Gastroesophageal sphincter (tissue), 4 donors: ENCODE data around the gene GTF2F2. TPM values are rescaled to one million over a fixed set of nuclear protein-coding genes. Genes with fewer than 3 reads are reported as not detected.
"Not testable (repeated sequence)": the region's sequence is repeated elsewhere in the genome, so short reads cannot be mapped to it uniquely, and the experiment has no call there.

Experiments
- ATAC-seq: fragments of 150-250 bp; one replicate; pipeline ENCODE4 v1.9.1; 2016; ENCODE audit warnings: mild to moderate bottlenecking, moderate library complexity
- H3K27ac ChIP-seq, 4 donors: fragments of 200-600 bp; sonication (generic) in 3 of 4; 1 replicate in 3 of 4; 2 replicates in 1 of 4; pipeline ENCODE4 v1.5.1; 2016 to 2019
- H3K27me3 ChIP-seq: fragments of 200-600 bp; sonication (generic); one replicate; pipeline ENCODE4 v1.5.1; 2019
- H3K36me3 ChIP-seq, 2 donors: fragments of 200-600 bp; sonication (generic); one replicate each; pipeline ENCODE4 v1.5.1; 2019; ENCODE audit warnings: control low read depth in 1 of 2
- H3K4me1 ChIP-seq, 3 donors: fragments of 200-600 bp; sonication (generic); 1 replicate in 2 of 3; 2 replicates in 1 of 3; pipeline ENCODE4 v1.5.1; 2016 to 2019; ENCODE audit warnings: control low read depth in 2 of 3
- H3K4me3 ChIP-seq, 2 donors: fragments of 200-600 bp; sonication (generic); one replicate each; pipeline ENCODE4 v1.5.1; 2019; ENCODE audit warnings: mild to moderate bottlenecking in 1 of 2, moderate library complexity in 1 of 2
- H3K9me3 ChIP-seq, 3 donors: fragments of 200-600 bp; sonication (generic); one replicate each; pipeline ENCODE4 v1.5.1; 2017 to 2019; ENCODE audit warnings: control low read depth in 2 of 3
- EP300 ChIP-seq: sonication (generic); formaldehyde crosslinking; IDR thresholded peaks from one replicate; pipeline ENCODE4 v1.6.1; 2017; ENCODE audit warnings: antibody characterized with exemption, mild to moderate bottlenecking
- POLR2A ChIP-seq, 2 donors: fragments of 450-650 bp; IDR thresholded peaks; one replicate each; pipeline ENCODE4 v1.6.1; 2017; ENCODE audit warnings: antibody characterized with exemption in 2 of 2, mild to moderate bottlenecking in 2 of 2, moderate library complexity in 1 of 2
- POLR2AphosphoS5 ChIP-seq: sonication (generic); formaldehyde crosslinking; IDR thresholded peaks from one replicate; pipeline ENCODE4 v1.6.1; 2017; ENCODE audit warnings: antibody characterized with exemption
- WGBS, 2 donors: methylation state at CpG; one replicate each; pipeline ENCODE4 v1.1.5; 2018; ENCODE audit warnings: low coverage in 1 of 2; 5-methylcytosine and 5-hydroxymethylcytosine counted together
- total RNA-seq, 4 donors: library from RNA; depleted of rRNA; stranded (reverse); fragments of >200 nt; gene quantifications; one replicate each; pipeline ENCODE4 v1.1.0, GENCODE V29; 2016
- TF ChIP-seq, protein P1 (sequence below), 4 experiments: fragments of 200-600 bp in 2 of 4; fragments of 450-650 bp in 2 of 4; sonication (generic) in 1 of 4; IDR thresholded peaks; one replicate each; pipeline ENCODE4 v1.5.1; 2017 to 2019; ENCODE audit warnings: antibody characterized with exemption in 4 of 4, mild to moderate bottlenecking in 2 of 4, moderate library complexity in 2 of 4

GTF2F2 gene
- total RNA-seq, 4 donors from 2014 or later = 15.3 to 19.6 (median 17.7) TPM

DNA sequence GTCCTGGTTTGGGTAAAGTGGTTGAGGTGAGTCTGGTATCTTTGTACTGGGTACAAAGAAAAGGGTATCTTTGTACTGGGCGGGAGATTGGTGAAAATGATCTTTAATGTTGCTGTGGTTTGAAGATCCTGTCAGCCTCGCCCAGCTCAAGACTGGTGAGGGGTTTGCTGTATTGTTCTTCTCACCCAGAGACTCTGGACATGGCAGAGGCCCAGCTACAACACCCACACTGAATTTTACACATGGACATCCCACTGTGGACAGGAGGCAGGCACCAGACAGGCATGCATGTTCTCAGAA lies 177.8 kb downstream of the GTF2F2 start:
- H3K4me3 ChIP-seq = no peak overlapping the region
- no peak overlapping the region for H3K27ac ChIP-seq
- H3K4me1 ChIP-seq = no peaks in the 10 kb centered on the region
- 84% methylated on average over 2 of the region's 2 CpGs for WGBS, 2 donors
- TF ChIP-seq POLR2A (IDR thresholded peaks at IDR 0.05) (no peak), EP300 (no peak), POLR2AphosphoS5 (no peak)
- TF ChIP-seq, protein P1, sequence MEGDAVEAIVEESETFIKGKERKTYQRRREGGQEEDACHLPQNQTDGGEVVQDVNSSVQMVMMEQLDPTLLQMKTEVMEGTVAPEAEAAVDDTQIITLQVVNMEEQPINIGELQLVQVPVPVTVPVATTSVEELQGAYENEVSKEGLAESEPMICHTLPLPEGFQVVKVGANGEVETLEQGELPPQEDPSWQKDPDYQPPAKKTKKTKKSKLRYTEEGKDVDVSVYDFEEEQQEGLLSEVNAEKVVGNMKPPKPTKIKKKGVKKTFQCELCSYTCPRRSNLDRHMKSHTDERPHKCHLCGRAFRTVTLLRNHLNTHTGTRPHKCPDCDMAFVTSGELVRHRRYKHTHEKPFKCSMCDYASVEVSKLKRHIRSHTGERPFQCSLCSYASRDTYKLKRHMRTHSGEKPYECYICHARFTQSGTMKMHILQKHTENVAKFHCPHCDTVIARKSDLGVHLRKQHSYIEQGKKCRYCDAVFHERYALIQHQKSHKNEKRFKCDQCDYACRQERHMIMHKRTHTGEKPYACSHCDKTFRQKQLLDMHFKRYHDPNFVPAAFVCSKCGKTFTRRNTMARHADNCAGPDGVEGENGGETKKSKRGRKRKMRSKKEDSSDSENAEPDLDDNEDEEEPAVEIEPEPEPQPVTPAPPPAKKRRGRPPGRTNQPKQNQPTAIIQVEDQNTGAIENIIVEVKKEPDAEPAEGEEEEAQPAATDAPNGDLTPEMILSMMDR (IDR thresholded peaks at IDR 0.05) = no peak
- ATAC-seq = no peak
- H3K27me3 ChIP-seq = peaks cover 24% of the 10 kb centered on the region
- no peaks in the 10 kb centered on the region for H3K9me3 ChIP-seq
- H3K36me3 ChIP-seq = no peaks in the 10 kb centered on the region

DNA sequence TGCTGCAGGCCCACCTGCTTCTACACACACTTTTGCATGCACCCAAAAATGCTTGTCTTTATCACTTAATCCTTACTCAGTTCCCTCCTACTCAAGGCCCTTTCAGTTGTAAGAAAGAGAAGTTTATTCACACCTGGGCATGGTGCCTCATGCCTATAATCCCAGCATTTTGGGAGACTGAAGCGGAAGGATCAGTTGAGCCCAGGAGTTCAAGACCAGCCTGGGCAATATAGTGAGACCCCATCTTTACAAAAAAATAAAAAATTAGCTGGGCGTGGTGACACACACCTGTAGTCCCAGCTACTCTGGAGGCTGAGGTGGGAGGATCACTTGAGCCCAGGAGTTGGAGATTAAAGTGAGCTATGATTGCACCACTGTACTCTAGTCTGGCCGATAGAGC lies 178.2 kb downstream of the GTF2F2 start:
- 80 to 92% methylated on average over 1 to 3 of the region's 3 CpGs for WGBS, 2 donors
- H3K27me3 ChIP-seq = peaks cover 26% of the 10 kb centered on the region
- H3K9me3 ChIP-seq, H3K27ac ChIP-seq, ATAC-seq, H3K4me3 ChIP-seq, H3K4me1 ChIP-seq, H3K36me3 ChIP-seq: not testable (repeated sequence)

DNA sequence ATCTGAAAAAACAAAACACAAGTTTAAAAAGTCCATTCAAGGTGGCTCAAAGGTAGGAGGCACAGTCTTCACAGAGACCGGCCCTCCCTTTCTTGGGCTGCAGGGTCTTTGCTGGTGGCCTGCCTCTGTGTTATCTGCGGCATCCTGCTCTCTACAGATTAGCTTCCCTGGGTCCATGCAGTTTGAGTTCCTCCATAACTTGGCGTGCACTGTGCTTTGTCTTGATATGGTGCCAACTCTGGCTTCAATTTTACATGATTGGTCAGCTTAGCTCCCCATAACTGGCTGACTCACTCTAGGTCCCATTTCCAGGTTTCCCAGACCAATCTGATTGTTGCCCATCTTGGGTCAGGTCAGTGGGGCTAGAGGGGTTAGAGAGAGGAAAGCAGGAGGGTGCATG lies 178.9 kb downstream of the GTF2F2 start:
- H3K9me3 ChIP-seq = no peaks in the 10 kb centered on the region
- no peak overlapping the region for H3K27ac ChIP-seq
- H3K36me3 ChIP-seq = no peaks in the 10 kb centered on the region
- H3K4me1 ChIP-seq = no peaks in the 10 kb centered on the region
- peaks cover 32% of the 10 kb centered on the region for H3K27me3 ChIP-seq
- 100% methylated on average over 2 of the region's 3 CpGs; no CpG with 5 or more reads in 1 of the 2 donors for WGBS, 2 donors
- no peak overlapping the region for H3K4me3 ChIP-seq
- no peak for ATAC-seq
- TF ChIP-seq, protein P1 (IDR thresholded peaks at IDR 0.05) = no peak
- TF ChIP-seq POLR2AphosphoS5 = no peak
- TF ChIP-seq EP300 = no peak
- TF ChIP-seq POLR2A (IDR thresholded peaks at IDR 0.05) = no peak

DNA sequence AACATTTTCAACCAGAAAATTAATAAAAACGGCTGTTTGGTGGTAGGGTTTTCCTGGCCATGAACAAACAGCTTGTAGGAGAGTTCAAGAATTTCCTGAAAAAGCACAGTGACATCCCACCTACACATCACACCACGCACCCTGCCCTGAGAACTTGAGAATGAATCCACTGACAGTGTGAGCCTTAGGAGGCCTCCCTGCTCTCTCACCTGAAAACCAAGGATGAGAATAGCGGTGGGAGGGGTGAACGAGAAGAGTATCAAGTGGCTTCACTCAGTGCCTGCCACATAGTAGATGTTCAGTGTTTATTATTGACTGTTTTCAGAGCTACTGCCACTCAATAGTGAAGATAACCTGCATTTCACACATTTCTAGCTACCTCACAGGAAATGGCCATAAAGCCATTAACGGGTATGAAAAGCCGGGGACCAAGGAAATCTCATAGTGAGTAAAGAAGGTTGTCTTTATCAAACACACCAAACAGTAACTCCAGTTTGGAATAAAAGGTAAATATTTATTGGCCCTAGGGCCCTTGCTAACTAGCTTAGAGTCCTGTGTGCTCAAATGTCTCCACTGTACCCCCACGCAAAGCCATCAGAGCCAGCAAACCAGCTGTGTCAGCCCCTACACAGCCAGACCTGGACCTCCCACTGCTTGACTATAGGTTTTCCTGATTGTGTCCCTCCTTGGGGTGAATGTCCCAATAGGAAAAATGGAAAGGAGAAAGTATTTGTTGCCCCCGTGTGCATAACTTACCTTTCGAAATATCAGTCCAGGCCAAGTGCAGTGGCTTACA lies 180.1 kb downstream of the GTF2F2 start:
- Histone ChIP-seq H3K27me3 (peaks cover 42% of the 10 kb centered on the region), H3K4me1 (no peaks in the 10 kb centered on the region), H3K4me3 (no peak overlapping the region), H3K27ac (no peak overlapping the region), H3K9me3 (no peaks in the 10 kb centered on the region), H3K36me3 (no peaks in the 10 kb centered on the region)
- ATAC-seq = no peak
- TF ChIP-seq POLR2AphosphoS5 = no peak
- WGBS, 2 donors = 64 to 82% methylated on average over 4 to 6 of the region's 9 CpGs

DNA sequence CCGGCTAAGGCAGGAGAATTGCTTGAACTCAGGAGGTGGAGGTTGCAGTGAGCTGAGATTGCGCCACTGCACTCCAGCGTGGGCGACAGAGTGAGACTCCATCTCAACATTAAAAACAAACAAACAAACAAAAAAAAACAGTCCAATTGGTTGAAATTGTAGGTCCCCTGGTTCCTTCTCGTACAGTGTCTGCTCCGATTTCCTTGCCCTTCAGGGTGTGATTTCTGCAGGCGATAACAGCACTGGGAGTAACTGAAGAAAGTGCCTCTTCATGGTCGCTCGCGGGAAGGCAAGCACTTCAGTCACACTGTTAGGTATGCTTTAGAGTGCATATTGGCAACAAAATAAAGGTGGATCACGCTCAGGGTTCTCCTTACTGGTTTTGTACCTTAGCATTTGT lies 181.0 kb downstream of the GTF2F2 start:
- Histone ChIP-seq H3K4me3 (no peak overlapping the region), H3K27ac (no peak overlapping the region), H3K36me3 (no peaks in the 10 kb centered on the region), H3K27me3 (peaks cover 48% of the 10 kb centered on the region), H3K4me1 (no peaks in the 10 kb centered on the region), H3K9me3 (no peaks in the 10 kb centered on the region)
- WGBS, 2 donors = 75 to 78% methylated on average over 7 to 8 of the region's 11 CpGs
- TF ChIP-seq POLR2A (IDR thresholded peaks at IDR 0.05) (no peak), EP300 (no peak), POLR2AphosphoS5 (no peak)
- TF ChIP-seq, protein P1 (IDR thresholded peaks at IDR 0.05) = no peak
- no peak for ATAC-seq

DNA sequence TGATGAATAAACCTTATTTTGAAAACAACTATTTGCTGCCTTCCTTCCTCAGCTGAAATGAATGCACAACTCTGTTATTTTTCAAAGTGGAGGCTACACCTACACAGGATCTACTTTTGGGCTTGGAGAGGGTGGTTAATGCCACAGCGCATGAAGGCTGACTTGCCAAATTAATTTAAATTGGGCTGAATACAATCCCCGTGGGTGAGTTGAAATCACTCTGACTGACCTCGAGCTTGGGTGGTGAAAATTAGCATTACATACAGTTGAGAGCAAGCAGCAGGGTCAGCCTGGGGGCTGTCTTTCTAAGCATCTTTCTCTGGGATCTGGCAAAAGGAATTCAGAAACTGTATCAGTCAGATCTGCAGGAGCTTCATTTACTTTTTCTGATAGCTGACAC lies 182.2 kb downstream of the GTF2F2 start:
- no peak for ATAC-seq
- H3K27ac ChIP-seq = no peak overlapping the region
- peaks cover 59% of the 10 kb centered on the region for H3K27me3 ChIP-seq
- H3K4me3 ChIP-seq = no peak overlapping the region
- 0 to 67% methylated on average over 1 to 2 of the region's 3 CpGs for WGBS, 2 donors
- no peak for TF ChIP-seq POLR2AphosphoS5
- TF ChIP-seq, protein P1 (IDR thresholded peaks at IDR 0.05) = no peak
- TF ChIP-seq EP300 = no peak
- no peak for TF ChIP-seq POLR2A (IDR thresholded peaks at IDR 0.05)
- H3K9me3 ChIP-seq = no peaks in the 10 kb centered on the region
- H3K36me3 ChIP-seq = no peaks in the 10 kb centered on the region
- no peaks in the 10 kb centered on the region for H3K4me1 ChIP-seq
